Inflammatory macrophage treated with lipopolysaccharide for 1 hour (primary cell): ENCODE measurements around the gene RABGAP1.

Experiments used
- DNase-seq, 2 donors: peaks; one replicate each; pipeline ENCODE4 v3.0.0-alpha.2; 2020 to 2022

The RABGAP1 gene

GRCh38 chr9:122944960-122945888, 4.4 kb downstream of the RABGAP1 start:
- DNase-seq = no peak

GRCh38 chr9:122946461-122947005, 5.7 kb downstream of the RABGAP1 start:
- no peak for DNase-seq

- no peak for DNase-seq
These were observed 7.5 kb downstream of the RABGAP1 start for GRCh38 chr9:122948313-122948712.

GRCh38 chr9:122949696-122950095, 8.9 kb downstream of the RABGAP1 start:
- DNase-seq = no peak

- DNase-seq = no peak
These were observed 9.4 kb downstream of the RABGAP1 start for GRCh38 chr9:122950263-122950662.

- DNase-seq = no peak
These were observed 10.2 kb downstream of the RABGAP1 start for GRCh38 chr9:122951056-122951455.

- no peak for DNase-seq
These were observed 13.5 kb downstream of the RABGAP1 start for GRCh38 chr9:122954253-122954691.

GRCh38 chr9:122955961-122956360, 15.1 kb downstream of the RABGAP1 start:
- DNase-seq = peak; percentile 56 to 59

GRCh38 chr9:122961139-122961538, 20.3 kb downstream of the RABGAP1 start:
- DNase-seq = no peak

- DNase-seq = no peak
These were observed 34.4 kb downstream of the RABGAP1 start for GRCh38 chr9:122975196-122975595.

- DNase-seq = no peak
These were observed 37.8 kb downstream of the RABGAP1 start for GRCh38 chr9:122978601-122979000.

GRCh38 chr9:122986010-122986409, 45.2 kb downstream of the RABGAP1 start:
- DNase-seq = no peak

GRCh38 chr9:122988141-122988540, 47.3 kb downstream of the RABGAP1 start:
- DNase-seq = peak in 1 of 2 donors; percentile 12

- peak in 1 of 2 donors; percentile 19 for DNase-seq
These were observed 48.3 kb downstream of the RABGAP1 start for GRCh38 chr9:122988920-122989621.

GRCh38 chr9:122991370-122991830, 50.6 kb downstream of the RABGAP1 start:
- DNase-seq = peak; percentile 44 to 75

- no peak for DNase-seq
These were observed 55.8 kb downstream of the RABGAP1 start for GRCh38 chr9:122996586-122996985.

- no peak for DNase-seq
These were observed 57.6 kb downstream of the RABGAP1 start for GRCh38 chr9:122998448-122998847.

- DNase-seq = no peak
These were observed 59.7 kb downstream of the RABGAP1 start for GRCh38 chr9:123000371-123001068.

- peak; percentile 41 to 52 for DNase-seq
These were observed 61.9 kb downstream of the RABGAP1 start for GRCh38 chr9:123002754-123003153.

- no peak for DNase-seq
These were observed 62.6 kb downstream of the RABGAP1 start for GRCh38 chr9:123003466-123003865.

- no peak for DNase-seq
These were observed 65.1 kb downstream of the RABGAP1 start for GRCh38 chr9:123005964-123006363.

- DNase-seq = no peak
These were observed 66.4 kb downstream of the RABGAP1 start for GRCh38 chr9:123007269-123007668.

- DNase-seq = no peak
These were observed 68.1 kb downstream of the RABGAP1 start for GRCh38 chr9:123008909-123009308.
